IPS DF 4.7 (cell line): ENCODE data around the gene SCYGR3.

Experiments used
- DNase-seq: peaks from one replicate; pipeline ENCODE4 v3.0.0-alpha.2; 2013; ENCODE audit warnings: low spot score; ENCODE audit errors: extremely low read depth

SCYGR3 gene, protein sequence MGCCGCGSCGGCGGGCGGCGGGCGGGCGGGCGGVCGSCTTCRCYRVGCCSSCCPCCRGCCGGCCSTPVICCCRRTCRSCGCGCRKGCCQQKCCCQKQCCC

DNA sequence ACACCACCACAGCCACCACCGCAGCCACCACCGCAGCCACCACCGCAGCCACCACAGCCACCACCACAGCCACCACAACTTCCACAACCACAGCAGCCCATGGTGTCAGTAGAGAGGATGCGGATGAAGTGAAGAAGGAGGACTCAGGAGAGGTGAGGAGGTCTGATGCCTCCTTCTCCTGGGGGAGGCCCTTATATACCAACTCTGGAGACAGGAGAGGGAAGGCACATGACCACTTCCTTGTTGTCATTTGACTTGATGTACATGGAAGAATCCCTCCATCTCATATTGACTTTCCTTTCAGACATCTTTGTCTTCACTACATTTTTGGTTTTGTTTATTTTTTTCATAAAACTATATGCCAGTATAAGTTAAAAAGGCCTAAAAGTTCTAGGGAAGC is at the start of gene SCYGR3:
SCYGR3 (minus strand) TSS at position 101 of the 400 bp plus-strand sequence; CDS start at position 101, 0 bp downstream.
- DNase-seq, result no peak

DNA sequence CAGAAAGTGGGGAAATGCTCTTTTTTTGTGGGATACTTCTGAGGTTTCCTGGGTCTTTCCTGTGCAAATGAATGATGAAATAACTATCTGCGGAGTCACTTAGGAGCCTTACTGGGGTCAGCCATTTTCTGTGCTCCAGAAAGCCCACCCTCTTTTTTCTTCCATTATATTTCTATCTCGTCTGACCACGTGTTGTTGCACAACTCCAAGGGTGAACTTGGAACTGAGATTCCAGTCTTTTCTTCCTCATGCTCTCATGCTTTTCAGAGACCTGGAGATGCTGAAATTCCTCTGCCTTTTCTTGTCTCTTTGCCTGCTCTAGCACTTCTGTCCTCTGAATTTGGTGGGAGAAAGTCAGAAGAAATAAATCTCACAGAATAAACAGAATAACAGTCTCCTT is 47.2 kb upstream of the SCYGR3 start:
- no peak for DNase-seq

DNA sequence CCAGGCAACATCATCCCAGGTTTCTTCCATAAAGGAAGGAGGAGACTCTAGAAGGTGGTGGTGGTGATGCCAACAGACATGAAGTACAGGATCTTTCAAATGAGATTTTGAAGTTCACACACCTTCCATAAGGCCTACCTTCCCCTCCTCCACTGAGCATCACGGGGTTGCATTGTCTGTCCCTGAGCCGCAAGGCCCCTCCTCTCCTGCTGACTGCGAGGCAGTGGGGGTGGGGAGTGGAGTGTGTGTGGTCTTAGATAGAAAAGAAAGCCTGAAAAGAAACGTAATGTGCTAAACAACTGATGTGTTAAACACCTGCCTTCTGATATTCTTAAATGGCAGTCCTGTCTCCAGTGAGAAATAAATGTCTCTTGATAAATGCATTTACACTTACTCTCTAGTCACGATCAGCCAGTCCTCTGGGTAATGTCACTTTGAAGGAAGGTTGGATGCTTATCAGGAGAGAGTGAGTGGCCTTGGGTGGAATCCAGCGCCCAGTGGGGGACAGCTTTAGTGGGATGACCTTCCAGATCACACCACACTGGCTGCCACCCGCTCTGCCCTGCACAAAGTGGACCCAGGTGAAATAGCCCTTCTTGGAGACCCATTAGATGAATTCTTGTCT is 46.5 kb upstream of the SCYGR3 start:
- no peak for DNase-seq

DNA sequence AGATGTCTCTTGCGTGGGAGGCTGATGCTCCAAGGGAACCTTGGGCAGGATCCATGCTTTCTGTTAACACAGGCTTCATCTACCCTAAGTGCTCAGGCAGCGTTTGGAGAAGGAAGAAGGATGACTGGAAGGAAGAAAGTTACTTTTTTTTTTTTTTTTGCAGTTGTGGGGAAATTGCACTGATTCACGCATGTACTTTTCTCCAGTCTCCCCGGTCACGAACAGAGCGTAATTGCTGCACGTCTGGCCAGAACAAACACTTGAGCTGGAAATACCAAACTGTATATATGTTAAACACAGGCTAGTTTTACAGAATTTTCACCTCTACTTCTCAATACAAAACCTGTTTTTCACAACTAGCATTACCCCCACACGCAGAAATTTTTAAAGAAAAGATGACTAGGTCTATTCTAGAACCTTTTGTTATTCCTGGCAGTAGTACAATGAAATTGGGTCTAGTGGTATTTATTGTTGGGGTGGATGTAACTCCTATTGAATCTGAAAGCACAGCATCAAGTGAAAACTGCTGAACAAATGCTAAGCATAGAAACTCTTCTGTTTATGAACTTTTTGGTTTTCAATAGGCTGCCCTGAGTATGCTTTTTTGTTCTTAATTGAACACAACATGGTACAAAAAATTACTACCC is 42.7 kb upstream of the SCYGR3 start:
- DNase-seq, result no peak

DNA sequence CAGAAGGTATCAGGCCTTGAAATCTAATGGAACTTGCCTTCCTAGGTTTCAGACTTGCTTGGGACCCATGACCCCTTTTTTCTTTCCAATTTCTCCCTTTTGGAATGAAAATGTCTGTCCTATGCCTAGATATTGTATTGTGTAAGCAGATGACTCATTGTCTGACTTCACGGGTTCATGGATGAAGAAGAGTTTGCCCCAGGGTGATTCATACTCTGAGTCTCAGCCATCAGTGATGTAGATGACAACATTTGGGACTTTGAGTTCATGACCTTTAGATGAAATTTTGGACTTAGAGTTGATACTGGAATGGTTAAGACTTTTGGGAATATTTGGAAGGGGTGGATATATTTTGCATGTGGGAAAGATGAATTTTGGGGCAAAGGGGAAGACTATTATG is 40.8 kb upstream of the SCYGR3 start:
- no peak for DNase-seq

DNA sequence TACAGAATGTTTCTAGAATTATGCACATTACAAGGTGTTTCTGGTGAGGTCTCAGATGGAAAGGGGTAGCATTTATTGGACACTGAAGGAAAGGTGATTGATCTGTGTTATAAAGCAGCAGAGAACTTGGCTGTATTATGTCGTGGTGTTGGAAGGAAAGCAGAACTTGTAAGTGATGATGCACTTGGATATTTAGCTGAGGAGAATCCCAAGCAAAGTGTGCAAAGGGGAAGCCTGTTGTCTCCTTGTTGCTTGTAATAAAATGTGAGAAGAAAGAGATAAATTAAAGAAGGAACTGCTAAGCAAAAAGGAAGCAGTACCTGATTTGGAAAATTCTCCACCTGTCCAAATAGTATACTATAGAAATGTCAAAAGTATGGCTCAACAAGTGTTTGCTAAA is 39.8 kb upstream of the SCYGR3 start:
- DNase-seq, result no peak

DNA sequence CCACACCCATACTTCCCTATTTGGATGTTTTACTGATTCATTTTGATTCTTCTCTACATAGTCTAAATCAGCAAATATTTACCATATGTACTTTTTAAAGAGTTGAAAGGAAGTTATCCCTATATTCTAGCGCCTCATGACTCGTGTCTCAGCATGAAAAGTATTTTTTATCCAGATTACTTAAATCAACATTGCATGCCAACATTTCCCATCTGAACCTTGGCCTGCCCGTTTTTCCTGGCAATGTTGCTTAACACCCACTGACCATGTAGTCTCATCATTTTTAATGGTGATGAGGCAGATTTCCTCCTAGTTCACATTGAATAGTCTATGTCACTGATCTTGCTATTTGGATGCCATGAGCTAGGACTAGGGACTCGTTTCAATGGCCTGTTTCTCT is 38.8 kb upstream of the SCYGR3 start:
- DNase-seq, result no peak

DNA sequence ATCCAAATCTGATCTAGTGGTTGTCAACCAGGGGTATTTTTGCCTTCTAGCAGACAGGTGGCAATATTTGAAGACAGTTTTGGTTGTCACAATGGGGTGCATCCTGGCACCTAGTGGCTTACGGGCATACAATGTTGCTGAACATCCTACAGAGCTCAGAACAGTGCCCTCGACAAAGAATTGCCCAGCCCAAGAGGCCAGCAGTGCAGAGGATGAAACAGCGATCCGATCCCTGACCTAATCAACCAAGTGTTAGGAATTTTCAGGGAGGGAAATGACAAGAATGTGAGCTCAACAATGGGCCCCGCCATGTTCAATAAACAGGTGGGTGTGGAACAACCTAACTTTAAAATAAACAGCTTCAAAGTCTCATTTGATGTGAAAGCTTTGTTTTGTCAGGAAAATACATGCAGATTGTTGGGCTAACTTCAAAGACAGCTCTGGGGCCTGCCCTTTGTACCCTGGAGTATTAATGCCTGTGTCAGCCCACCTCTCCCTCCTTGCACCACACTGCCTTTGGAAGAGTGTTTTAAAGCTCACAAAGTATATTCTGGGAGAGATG is 29.4 kb upstream of the SCYGR3 start:
- DNase-seq, result no peak

DNA sequence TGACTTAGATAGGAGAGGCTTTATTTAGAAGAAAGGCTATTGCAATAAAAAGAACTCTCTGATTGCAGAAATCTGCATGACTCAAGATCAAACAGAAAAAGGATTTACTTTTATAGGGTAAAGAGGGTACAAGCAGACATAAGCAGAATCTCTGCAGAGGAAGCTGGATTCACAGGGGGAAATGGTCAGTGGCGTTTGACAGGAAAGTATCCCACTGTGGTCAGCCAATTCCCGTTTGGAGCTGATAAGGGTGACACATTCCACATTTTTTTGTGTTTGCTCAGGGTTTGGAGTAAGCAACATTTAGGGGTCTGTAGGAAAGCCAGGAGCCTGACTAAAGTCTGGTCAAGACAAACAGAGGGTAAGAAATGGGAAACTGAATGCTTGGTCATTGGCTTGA is 28.0 kb upstream of the SCYGR3 start:
- DNase-seq, result no peak

DNA sequence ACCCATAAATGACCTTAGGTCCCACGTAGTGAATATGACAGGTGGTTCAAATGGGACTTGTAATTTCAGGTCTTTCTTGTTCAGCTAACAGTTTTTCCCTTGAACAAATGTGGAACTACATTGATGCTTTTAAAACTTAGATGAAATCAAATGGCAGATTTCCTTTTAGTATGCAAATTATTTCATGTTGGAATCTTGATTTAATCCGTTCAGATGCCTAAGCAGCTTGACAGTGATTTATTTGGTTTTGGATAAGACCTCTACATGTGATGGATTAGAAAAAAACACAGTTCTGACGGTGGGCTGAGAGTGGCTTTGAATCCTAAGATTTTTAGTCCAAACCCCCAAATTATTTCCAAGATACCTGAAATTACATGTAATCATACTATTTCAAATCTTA is 19.6 kb upstream of the SCYGR3 start:
- DNase-seq, result no peak

DNA sequence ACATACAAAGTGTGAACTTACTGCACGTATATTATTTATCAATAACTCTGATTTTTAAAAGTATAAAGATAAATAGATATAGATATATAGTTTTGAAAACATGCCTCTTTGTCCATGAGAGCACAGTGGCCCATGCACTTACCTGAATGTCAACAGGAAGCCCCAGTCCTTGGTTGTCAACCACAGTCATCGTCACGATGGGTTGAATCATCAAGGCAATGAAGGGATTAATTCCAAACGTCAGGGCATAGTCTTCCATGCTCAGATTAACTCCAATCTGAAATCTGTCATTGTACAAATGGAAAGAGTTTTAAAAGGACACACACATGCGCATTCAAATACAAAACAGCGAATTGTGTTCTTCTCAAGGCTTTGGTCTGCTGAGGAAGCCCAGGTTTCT is 18.2 kb upstream of the SCYGR3 start:
- DNase-seq, result no peak

DNA sequence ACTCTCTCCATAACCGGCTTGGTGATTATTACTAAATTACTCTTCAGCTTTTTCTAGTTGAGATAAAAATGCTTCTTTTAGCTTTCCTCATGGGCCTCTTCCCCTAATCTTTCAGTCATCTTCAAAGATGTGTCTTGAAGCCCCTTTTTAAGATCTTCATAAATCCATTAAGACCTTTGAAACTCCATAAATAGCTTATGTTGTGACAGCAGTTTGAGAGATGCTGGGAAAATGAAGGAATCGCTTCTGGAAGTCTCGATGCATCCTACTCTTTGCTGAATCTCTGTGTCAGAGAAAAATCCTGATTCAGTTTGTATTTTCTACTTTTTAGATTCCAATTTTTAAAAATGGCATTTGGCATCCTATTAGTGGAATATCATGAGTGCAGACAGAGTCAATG is 15.7 kb upstream of the SCYGR3 start:
- no peak for DNase-seq

DNA sequence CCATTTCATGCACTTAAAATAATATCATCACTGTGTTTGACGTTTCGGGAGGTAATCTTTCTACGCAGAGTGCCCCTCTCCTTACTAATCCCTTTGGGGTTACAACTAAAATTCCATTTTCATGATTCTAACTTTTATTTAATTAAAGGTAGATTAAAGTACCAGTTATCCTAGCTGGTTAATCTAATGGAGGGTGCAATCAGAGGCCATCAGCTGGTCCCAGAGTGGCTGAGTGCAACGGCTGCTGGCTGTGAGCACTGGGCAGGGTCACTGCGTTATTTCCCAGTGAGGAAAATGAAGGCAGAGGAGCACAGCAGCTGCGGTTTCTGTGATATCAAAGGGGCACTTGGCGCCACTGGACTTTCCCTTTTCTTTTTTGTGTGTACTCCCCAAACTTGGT is 14.8 kb upstream of the SCYGR3 start:
- DNase-seq, result no peak

DNA sequence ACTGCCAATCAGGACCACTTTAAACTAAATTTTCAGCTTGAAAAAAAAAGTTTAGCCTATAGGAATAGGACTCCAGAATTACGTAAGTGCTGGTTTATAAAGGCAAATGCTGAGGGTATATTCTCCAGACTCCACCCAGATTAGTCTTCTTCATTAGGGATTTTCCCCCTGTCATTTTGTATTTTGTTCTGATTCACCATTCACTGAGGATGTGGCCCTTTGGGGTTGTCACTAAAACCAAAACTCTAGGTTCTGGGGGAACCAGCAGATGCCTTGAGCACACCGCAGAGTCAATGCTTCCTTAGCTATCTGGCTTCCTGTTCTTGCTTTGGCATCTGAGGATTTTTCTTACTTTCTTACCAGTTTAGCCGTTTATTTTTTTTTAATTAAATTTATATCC is 13.1 kb upstream of the SCYGR3 start:
- DNase-seq, result no peak

DNA sequence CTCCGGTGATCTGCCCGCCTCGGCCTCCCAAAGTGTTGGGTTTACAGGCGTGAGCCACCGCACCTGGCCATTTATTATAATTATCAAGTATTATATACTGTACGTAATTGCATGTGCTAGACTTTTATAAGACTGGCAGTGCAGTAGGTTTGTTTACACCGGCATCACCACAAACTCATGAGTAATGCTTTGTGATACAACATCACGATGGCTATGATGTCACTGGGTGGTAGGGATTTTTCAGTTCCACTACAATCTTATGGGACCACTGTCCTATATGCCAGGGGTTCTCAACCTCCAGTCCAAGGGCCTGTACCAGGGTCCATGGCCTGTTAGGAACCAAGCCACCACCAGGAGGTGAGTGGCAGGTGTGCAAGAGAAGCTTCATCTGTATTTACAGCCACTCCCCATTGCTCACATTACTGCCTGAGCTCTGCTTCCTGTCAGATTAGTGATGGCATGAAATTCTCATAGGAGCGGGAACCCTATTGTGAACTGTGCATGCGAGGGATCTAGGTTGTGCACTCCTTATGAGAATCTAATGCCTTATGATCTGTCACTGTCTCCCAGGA is 12.0 kb upstream of the SCYGR3 start:
- DNase-seq, result no peak

DNA sequence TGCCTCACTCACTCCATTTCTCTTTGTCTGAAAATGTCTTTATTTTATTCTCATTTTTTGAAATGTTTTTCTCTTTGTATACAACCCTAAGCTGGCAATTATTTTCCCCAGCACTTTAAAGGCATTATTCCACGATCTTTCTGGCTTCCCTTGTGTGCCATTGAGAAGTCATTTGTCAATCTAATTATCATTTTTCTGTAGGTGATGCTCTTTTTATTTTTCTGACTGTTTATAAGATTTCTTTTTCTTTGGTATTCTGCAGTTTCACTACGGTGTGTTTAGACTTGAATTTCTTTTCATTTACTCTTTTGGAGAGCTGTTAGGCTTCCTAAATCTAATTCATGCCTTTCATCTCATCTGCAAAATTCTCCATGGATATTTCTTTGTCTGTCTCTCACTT is 10.8 kb upstream of the SCYGR3 start:
- DNase-seq, result no peak

DNA sequence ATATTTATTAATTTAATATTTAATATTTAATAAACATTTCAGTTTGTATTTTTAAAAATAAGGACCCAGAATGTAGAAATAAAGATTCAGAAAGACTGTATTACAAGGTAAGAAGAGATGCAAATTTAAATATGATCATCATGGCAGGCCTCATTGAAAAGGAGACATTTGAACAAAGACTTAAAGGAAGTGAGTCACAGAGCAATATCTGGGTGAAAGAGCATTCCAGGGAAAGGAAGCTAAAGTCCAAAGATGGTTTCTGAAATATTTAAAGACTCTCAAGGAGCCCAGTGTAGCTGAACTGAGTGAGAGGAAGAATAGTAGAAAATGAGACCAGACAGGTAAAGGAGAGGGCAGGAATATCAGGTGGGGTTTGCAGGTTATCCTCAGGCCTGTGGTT is 8.6 kb upstream of the SCYGR3 start:
- no peak for DNase-seq

DNA sequence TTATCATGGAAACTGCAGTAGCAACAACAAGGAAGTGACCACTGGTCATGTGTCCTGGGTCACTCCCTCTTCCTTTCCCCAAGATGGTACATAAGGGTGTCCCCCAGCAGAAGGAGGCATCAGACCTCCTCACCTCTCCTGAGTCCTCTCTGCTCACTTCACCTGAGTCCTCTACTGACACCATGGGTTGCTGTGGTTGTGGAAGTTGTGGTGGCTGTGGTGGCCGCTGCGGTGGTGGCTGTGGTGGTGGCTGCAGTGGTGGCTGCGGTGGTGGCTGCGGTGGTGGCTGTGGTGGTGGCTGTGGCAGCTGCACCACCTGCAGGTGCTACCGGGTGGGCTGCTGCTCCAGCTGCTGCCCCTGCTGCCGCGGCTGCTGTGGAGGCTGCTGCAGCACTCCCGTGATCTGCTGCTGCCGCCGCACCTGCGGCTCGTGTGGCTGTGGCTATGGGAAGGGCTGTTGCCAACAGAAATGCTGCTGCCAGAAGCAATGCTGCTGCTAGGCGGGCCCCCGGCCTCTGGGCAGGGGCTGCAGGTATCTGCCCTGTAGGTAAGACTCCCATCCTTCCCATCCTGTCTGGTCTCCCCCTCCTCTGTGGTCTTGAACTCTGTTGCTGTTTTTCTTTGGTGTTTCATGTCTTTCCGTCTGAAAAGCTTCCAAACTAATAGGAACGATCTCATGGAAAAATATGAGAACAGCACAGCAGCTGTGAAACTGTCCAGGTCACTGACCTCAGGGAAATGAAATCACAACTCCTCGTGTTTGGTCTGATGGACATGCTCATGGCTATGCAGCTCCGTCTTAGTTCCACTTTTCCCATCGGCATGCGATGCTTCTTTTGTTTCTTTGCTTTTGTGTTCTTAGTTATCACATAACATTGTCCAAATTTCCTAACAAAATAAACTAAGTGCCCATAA is 2.9 kb upstream of the SCYGR3 start, which contains the start of gene SCYGR4:
SCYGR4 (plus strand) TSS at position 183 of the 915 bp plus-strand sequence; CDS start at position 183, 0 bp downstream.
- no peak for DNase-seq

DNA sequence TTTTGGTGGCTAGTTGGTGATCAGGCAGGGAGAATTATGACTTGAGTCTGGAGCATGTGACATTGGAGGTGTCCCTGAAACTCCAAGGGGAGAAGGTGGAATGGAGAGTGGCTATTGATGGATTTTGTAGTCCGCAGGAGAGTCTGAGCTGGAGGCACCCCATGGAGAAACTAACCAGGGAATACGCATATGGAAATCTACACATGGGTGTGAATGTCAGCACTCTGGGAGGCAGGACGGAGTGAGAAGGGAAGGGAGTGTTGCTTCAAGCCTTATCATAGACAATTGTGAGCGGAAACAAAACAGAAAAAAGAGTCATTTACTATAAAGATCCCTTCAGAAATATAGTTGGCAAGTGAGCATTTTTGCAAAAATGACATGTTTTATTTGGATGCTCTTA is 2.0 kb upstream of the SCYGR3 start:
- no peak for DNase-seq

DNA sequence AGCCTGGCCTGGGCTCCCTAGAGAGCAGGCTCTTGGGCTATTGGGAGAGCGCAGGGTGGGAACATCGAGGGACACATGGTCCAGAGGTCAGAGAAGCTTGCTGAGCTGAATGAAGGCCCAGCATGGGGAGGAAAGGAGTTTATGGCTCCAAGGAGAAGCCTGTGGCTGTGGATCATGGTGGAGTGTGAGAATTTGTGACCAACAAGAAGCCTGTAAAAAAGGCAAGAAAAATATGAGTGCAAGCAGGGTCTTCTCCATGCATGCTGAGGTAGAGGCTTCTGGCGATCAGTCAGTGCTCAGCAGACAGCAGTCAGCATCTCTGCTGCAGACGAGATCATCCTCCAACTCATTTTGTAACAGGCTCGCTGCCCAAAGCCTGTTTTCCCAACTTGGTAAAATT is 1.3 kb upstream of the SCYGR3 start:
- no peak for DNase-seq

DNA sequence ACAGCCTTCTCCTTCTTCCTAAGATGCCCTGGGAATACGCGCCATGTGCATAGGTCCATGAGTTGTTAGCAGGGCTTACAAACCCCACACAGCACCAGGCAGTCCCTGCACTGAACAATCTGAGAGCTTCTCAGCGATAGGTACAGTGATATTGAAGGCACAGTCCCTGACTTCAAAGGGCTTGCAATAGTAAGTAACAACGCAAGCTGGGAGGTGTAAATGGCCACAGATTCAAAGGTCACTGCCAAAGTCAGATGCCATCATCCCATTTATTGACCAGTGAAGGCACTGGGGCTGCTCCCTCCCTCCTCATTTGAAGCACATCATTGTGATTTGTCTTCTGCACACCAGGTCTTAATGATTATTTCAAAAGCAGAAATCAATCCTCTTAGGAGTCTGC is 541 bp upstream of the SCYGR3 start:
- DNase-seq, result no peak
